Measurements from ENCODE around the gene OR1J2.

Gene OR1J2

GRCh38 chr9:122546196-122546595, 35.6 kb downstream of the OR1J2 start:
- Histone ChIP-seq H3K79me2 (ENCODE audit: control insufficient read depth, insufficient read depth, low read length, unreplicated experiment) (no peaks in the 10 kb centered on the region), H3K36me3 (ENCODE audit: insufficient read depth, low read length) (no peaks in the 10 kb centered on the region), H3K27ac (ENCODE audit: low read depth, low read length) (no peak overlapping the region), H3K27me3 (ENCODE audit: insufficient read depth, low read length) (peaks cover 44% of the 10 kb centered on the region), H2AFZ (ENCODE audit: low read length, unreplicated experiment) (no peak overlapping the region), H3K4me3 (ENCODE audit: low read depth, low read length) (no peak overlapping the region), H3K4me1 (ENCODE audit: control insufficient read depth, insufficient read depth, low read length, unreplicated experiment) (no peaks in the 10 kb centered on the region)

- Histone ChIP-seq H3K79me2 (ENCODE audit: control insufficient read depth, insufficient read depth, low read length, unreplicated experiment) (no peaks in the 10 kb centered on the region), H2AFZ (ENCODE audit: low read length, unreplicated experiment) (no peak overlapping the region), H3K4me3 (ENCODE audit: low read depth, low read length) (no peak overlapping the region), H3K4me1 (ENCODE audit: control insufficient read depth, insufficient read depth, low read length, unreplicated experiment) (no peaks in the 10 kb centered on the region), H3K36me3 (ENCODE audit: insufficient read depth, low read length) (no peaks in the 10 kb centered on the region), H3K27ac (ENCODE audit: low read depth, low read length) (no peak overlapping the region), H3K27me3 (ENCODE audit: insufficient read depth, low read length) (peaks cover 61% of the 10 kb centered on the region)
These were observed 40.8 kb downstream of the OR1J2 start for GRCh38 chr9:122551371-122551770.

GRCh38 chr9:122552812-122553211, 42.2 kb downstream of the OR1J2 start, which contains the start of gene OR1N2:
Gene OR1N2, plus strand, starts transcription at chr9:122553112. Its CDS starts 100 bp downstream, at chr9:122553212.
- no peak within 1 kb of the TSS for H3K4me3 ChIP-seq (ENCODE audit: low read depth, low read length)
- no peaks in the 10 kb centered on the region for H3K79me2 ChIP-seq (ENCODE audit: control insufficient read depth, insufficient read depth, low read length, unreplicated experiment)
- H3K27me3 ChIP-seq (ENCODE audit: insufficient read depth, low read length): peaks cover 63% of the 10 kb centered on the region
- no peak within 1 kb of the TSS for H2AFZ ChIP-seq (ENCODE audit: low read length, unreplicated experiment)
- H3K27ac ChIP-seq (ENCODE audit: low read depth, low read length): no peak within 1 kb of the TSS
- H3K4me1 ChIP-seq (ENCODE audit: control insufficient read depth, insufficient read depth, low read length, unreplicated experiment): no peaks in the 10 kb centered on the region
- no peaks in the 10 kb centered on the region for H3K36me3 ChIP-seq (ENCODE audit: insufficient read depth, low read length)

Measured in ACC112 (cell line).